ENCODE measurements around the gene SPSB1. TPM values are rescaled to one million over a fixed set of nuclear protein-coding genes. Genes with fewer than 3 reads are reported as not detected.

The SPSB1 gene
- total RNA-seq, 4 donors from 2014 or later = 12.3 to 29.6 (median 20.7) TPM

- H3K36me3 ChIP-seq = no peaks in the 10 kb centered on the region
- no peaks in the 10 kb centered on the region for H3K9me3 ChIP-seq
- intact Hi-C loops (cut with DNase I; ENCODE audit: low total_unique reads) = no loop called here
- TF ChIP-seq, protein P1, sequence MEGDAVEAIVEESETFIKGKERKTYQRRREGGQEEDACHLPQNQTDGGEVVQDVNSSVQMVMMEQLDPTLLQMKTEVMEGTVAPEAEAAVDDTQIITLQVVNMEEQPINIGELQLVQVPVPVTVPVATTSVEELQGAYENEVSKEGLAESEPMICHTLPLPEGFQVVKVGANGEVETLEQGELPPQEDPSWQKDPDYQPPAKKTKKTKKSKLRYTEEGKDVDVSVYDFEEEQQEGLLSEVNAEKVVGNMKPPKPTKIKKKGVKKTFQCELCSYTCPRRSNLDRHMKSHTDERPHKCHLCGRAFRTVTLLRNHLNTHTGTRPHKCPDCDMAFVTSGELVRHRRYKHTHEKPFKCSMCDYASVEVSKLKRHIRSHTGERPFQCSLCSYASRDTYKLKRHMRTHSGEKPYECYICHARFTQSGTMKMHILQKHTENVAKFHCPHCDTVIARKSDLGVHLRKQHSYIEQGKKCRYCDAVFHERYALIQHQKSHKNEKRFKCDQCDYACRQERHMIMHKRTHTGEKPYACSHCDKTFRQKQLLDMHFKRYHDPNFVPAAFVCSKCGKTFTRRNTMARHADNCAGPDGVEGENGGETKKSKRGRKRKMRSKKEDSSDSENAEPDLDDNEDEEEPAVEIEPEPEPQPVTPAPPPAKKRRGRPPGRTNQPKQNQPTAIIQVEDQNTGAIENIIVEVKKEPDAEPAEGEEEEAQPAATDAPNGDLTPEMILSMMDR (IDR thresholded peaks at IDR 0.05) = no peak
- no peak for TF ChIP-seq POLR2A (IDR thresholded peaks at IDR 0.05)
- peak in 1 of 2 donors; percentile 52 for DNase-seq
- H3K27ac ChIP-seq = peak overlapping the region; percentile 94 to 95
- H3K27me3 ChIP-seq = no peaks in the 10 kb centered on the region
- no peak overlapping the region for H3K4me3 ChIP-seq
- peaks cover 21 to 36% of the 10 kb centered on the region in 2 donors for H3K4me1 ChIP-seq
Observed at GRCh38 chr1:9376430-9376829, 83.7 kb downstream of the SPSB1 start.

GRCh38 chr1:9376886-9377333, 84.2 kb downstream of the SPSB1 start:
- peaks cover 21 to 36% of the 10 kb centered on the region in 2 donors for H3K4me1 ChIP-seq

DNA sequence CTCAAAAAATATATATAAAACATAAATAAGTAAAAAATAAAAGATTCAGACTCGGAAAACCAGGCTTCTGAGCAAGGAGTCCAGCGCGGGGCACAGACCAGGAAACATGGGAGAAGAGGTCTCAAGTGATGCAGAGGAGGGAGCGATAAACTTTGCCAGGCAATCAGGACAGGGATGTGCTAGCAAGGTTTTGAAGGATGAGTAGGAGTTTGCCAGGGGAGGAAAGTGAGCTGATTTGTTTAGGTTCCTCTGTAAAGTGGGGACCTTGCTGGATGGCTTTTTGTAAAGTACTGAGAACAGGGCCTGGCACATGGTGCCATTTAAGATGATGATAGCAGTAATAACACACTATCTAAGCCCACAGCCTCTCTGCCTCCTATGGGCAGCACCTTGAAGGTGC, 86.1 kb downstream of the SPSB1 start:
- TF ChIP-seq, protein P1 (IDR thresholded peaks at IDR 0.05) = no peak
- no peak for TF ChIP-seq POLR2A (IDR thresholded peaks at IDR 0.05)
- H3K36me3 ChIP-seq = no peaks in the 10 kb centered on the region
- intact Hi-C loops (cut with DNase I; ENCODE audit: low total_unique reads) = no loop called here
- H3K4me1 ChIP-seq = peaks cover 21 to 27% of the 10 kb centered on the region in 2 donors
- H3K4me3 ChIP-seq = no peak overlapping the region
- DNase-seq = no peak
- peak overlapping the region; percentile 94 to 95 for H3K27ac ChIP-seq
- H3K27me3 ChIP-seq = no peaks in the 10 kb centered on the region
- H3K9me3 ChIP-seq = no peaks in the 10 kb centered on the region

More at GRCh38 chr1:9376886-9377333, 84.2 kb downstream of the SPSB1 start:
- Histone ChIP-seq H3K4me3 (no peak overlapping the region), H3K36me3 (no peaks in the 10 kb centered on the region), H3K27me3 (no peaks in the 10 kb centered on the region), H3K27ac (peak overlapping the region; percentile 94 to 95), H3K9me3 (no peaks in the 10 kb centered on the region)
- DNase-seq = peak; percentile 85 to 94
- intact Hi-C loops (cut with DNase I; ENCODE audit: low total_unique reads) = no loop called here
- peak in 1 of 2 donors; percentile 29 for TF ChIP-seq POLR2A (IDR thresholded peaks at IDR 0.05)
- TF ChIP-seq, protein P1 (IDR thresholded peaks at IDR 0.05) = peak in 3 of 4 experiments; percentile 7 to 39 (median 16)

GRCh38 chr1:9380711-9381110, 88.0 kb downstream of the SPSB1 start:
- no peak for DNase-seq
- H3K9me3 ChIP-seq = no peaks in the 10 kb centered on the region
- H3K27me3 ChIP-seq = no peaks in the 10 kb centered on the region
- TF ChIP-seq, protein P1 (IDR thresholded peaks at IDR 0.05) = no peak
- TF ChIP-seq POLR2A (IDR thresholded peaks at IDR 0.05) = no peak
- H3K27ac ChIP-seq = no peak overlapping the region
- no peak overlapping the region for H3K4me3 ChIP-seq
- peaks cover 15 to 39% of the 10 kb centered on the region in 2 donors for H3K4me1 ChIP-seq
- intact Hi-C loops (cut with DNase I; ENCODE audit: low total_unique reads) = no loop called here
- no peaks in the 10 kb centered on the region for H3K36me3 ChIP-seq

GRCh38 chr1:9382643-9383491, 90.2 kb downstream of the SPSB1 start:
- H3K4me1 ChIP-seq = peaks cover 9 to 25% of the 10 kb centered on the region in 2 donors
- TF ChIP-seq POLR2A (IDR thresholded peaks at IDR 0.05) = no peak
- TF ChIP-seq, protein P1 (IDR thresholded peaks at IDR 0.05) = no peak
- no peak overlapping the region for H3K27ac ChIP-seq
- no peaks in the 10 kb centered on the region for H3K36me3 ChIP-seq
- H3K4me3 ChIP-seq = no peak overlapping the region
- no peaks in the 10 kb centered on the region for H3K9me3 ChIP-seq
- H3K27me3 ChIP-seq = no peaks in the 10 kb centered on the region
- intact Hi-C loops (cut with DNase I; ENCODE audit: low total_unique reads) = no loop called here
- no peak for DNase-seq

Data from uterus (tissue), 4 donors.